Measurements from ENCODE around the gene ZNF526.

Gene ZNF526

GRCh38 chr19:42225718-42226292 is 5.7 kb downstream of the ZNF526 start:
- no peak for DNase-seq

- no peak for DNase-seq
Observed at GRCh38 chr19:42226886-42227285, 6.8 kb downstream of the ZNF526 start.

- DNase-seq, result no peak
Observed at GRCh38 chr19:42228641-42229040, 8.5 kb downstream of the ZNF526 start.

- no peak for DNase-seq
Observed at GRCh38 chr19:42229301-42229854, 9.3 kb downstream of the ZNF526 start.

GRCh38 chr19:42229855-42230351 is 9.8 kb downstream of the ZNF526 start:
- no peak for DNase-seq

- no peak for DNase-seq
Observed at GRCh38 chr19:42230571-42230970, 10.5 kb downstream of the ZNF526 start.

- DNase-seq, result no peak
Observed at GRCh38 chr19:42232435-42232834, 12.3 kb downstream of the ZNF526 start.

GRCh38 chr19:42233106-42233505 is 13.0 kb downstream of the ZNF526 start:
- DNase-seq, result no peak

GRCh38 chr19:42233678-42234292 is 13.7 kb downstream of the ZNF526 start:
- no peak for DNase-seq

GRCh38 chr19:42234364-42234763 is 14.3 kb downstream of the ZNF526 start:
- no peak for DNase-seq

GRCh38 chr19:42235181-42235580 is 15.1 kb downstream of the ZNF526 start:
- DNase-seq, result no peak

- DNase-seq, result no peak
Observed at GRCh38 chr19:42239544-42240220, 19.6 kb downstream of the ZNF526 start.

GRCh38 chr19:42241279-42241678 is 21.2 kb downstream of the ZNF526 start:
- no peak for DNase-seq

- peak in 2 of 5 experiments; percentile 21 to 43 for DNase-seq
Observed at GRCh38 chr19:42242069-42242511, 22.0 kb downstream of the ZNF526 start.

GRCh38 chr19:42242512-42243409 is 22.6 kb downstream of the ZNF526 start, which contains the start of gene GSK3A:
GSK3A (minus strand) TSS chr19:42242602; CDS start chr19:42242465, 137 bp downstream.
- DNase-seq, result peak; percentile 87 to 100 (median 96)

- peak; percentile 68 to 96 (median 87) for DNase-seq
Observed at GRCh38 chr19:42244347-42245220, 24.5 kb downstream of the ZNF526 start.

GRCh38 chr19:42245231-42245630 is 25.1 kb downstream of the ZNF526 start:
- DNase-seq, result no peak

- DNase-seq, result no peak
Observed at GRCh38 chr19:42246143-42246921, 26.2 kb downstream of the ZNF526 start.

GRCh38 chr19:42246922-42247639 is 27.0 kb downstream of the ZNF526 start:
- no peak for DNase-seq
